Measurements from ENCODE around the gene MTMR6. TPM values are rescaled to one million over a fixed set of nuclear protein-coding genes. Genes with fewer than 3 reads are reported as not detected.

MTMR6 gene
- total RNA-seq, 4 donors from 2014 or later = 25.1 to 34.1 (median 28.5) TPM

DNA sequence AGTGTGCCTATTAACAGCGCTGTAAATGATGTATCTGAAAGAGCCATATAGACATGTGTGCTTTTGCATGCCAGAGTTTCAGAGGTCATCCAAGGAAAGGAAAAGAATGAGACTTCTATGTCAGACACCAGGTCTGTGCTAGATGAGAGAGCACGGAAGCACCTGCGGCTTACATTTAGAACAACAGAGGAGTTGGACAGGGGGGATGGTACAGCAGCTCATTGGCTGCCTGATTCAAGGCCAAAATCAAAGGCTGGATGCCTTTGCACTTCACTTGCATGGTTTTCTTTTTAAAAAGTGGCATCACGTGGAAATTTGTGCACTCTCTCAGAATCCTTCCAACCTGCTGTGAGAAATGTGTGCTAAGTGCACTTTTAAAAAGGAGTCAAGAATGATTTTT is 82.4 kb downstream of the MTMR6 start:
- intact Hi-C loops (cut with DNase I) = no loop called here
- H3K27me3 ChIP-seq = no peaks in the 10 kb centered on the region
- 41 to 56% methylated on average over 4 of the region's 4 CpGs for WGBS, 2 donors
- H3K9me3 ChIP-seq = no peaks in the 10 kb centered on the region
- TF ChIP-seq, protein P1, sequence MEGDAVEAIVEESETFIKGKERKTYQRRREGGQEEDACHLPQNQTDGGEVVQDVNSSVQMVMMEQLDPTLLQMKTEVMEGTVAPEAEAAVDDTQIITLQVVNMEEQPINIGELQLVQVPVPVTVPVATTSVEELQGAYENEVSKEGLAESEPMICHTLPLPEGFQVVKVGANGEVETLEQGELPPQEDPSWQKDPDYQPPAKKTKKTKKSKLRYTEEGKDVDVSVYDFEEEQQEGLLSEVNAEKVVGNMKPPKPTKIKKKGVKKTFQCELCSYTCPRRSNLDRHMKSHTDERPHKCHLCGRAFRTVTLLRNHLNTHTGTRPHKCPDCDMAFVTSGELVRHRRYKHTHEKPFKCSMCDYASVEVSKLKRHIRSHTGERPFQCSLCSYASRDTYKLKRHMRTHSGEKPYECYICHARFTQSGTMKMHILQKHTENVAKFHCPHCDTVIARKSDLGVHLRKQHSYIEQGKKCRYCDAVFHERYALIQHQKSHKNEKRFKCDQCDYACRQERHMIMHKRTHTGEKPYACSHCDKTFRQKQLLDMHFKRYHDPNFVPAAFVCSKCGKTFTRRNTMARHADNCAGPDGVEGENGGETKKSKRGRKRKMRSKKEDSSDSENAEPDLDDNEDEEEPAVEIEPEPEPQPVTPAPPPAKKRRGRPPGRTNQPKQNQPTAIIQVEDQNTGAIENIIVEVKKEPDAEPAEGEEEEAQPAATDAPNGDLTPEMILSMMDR (IDR thresholded peaks at IDR 0.05) = no peak
- TF ChIP-seq POLR2A (IDR thresholded peaks at IDR 0.05) = no peak
- no peak overlapping the region for H3K27ac ChIP-seq
- no peaks in the 10 kb centered on the region for H3K36me3 ChIP-seq
- no peak overlapping the region for H3K4me3 ChIP-seq (replicated peaks in 1 of 3)
- peaks cover 3 to 6% of the 10 kb centered on the region in 2 donors for H3K4me1 ChIP-seq
- DNase-seq = peak; percentile 43 to 57

DNA sequence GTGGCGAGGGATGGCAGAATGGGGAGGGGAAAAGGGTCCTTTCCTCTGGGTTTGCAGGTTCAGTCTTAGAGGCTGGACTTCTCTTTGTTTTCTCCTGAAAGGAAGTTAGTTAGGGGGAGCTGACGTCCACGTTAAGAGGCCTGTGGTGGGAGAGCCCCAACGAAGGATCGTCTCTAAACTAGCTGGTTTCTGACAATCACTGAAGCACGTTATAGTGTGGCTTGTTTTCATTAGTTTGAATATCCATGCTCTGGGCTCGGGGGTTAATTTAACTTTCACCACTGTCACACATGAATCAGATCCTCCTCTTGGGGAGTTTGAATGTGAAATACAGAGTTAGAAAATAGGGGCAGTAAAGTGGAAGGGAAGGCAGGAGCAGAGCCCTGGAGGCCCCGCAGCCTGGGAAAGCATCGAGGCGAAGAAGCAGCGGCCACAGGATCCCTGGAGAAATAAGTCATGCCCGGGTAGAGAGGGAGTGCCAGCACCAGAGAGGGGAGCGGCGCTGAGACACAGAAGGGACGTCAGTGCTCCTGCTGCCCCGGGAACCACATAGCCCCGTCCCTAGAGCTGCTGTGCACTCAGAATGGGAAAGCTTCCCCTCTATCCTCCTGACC is 84.1 kb downstream of the MTMR6 start:
- H3K27me3 ChIP-seq = no peaks in the 10 kb centered on the region
- 18 to 20% methylated on average over 17 of the region's 17 CpGs for WGBS, 2 donors
- H3K9me3 ChIP-seq = no peaks in the 10 kb centered on the region
- no peak overlapping the region for H3K27ac ChIP-seq
- peaks cover 3 to 6% of the 10 kb centered on the region in 2 donors for H3K4me1 ChIP-seq
- TF ChIP-seq, protein P1 (IDR thresholded peaks at IDR 0.05) = no peak
- TF ChIP-seq POLR2A (IDR thresholded peaks at IDR 0.05) = no peak
- peak; percentile 47 to 60 for DNase-seq
- H3K36me3 ChIP-seq = no peaks in the 10 kb centered on the region
- intact Hi-C loops (cut with DNase I) = no loop called here
- H3K4me3 ChIP-seq (replicated peaks in 1 of 3) = no peak overlapping the region

DNA sequence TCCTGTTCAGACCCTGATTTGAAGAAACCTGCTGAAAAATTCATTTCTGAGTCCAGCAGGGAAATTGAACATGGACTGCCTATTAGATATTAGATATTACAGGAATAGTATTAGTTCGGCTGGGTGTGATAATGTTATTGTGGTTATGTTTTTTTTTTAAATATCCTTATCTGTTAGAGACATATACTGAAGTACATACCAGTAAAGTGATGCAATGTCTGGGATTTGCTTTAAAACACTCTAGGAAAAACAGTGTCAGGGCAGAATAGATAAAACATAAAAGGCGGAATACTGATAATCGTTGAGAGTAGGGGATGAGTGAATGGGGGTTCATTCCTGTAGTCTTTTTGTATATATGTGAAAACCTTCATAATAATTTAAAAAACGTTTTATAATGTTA is 86.5 kb downstream of the MTMR6 start:
- H3K27ac ChIP-seq = no peak overlapping the region
- no peaks in the 10 kb centered on the region for H3K9me3 ChIP-seq
- 81 to 85% methylated on average over 4 of the region's 4 CpGs for WGBS, 2 donors
- H3K4me3 ChIP-seq (replicated peaks in 1 of 3) = no peak overlapping the region
- H3K4me1 ChIP-seq = peaks cover 3 to 6% of the 10 kb centered on the region in 2 donors
- no peak for DNase-seq
- TF ChIP-seq POLR2A (IDR thresholded peaks at IDR 0.05) = no peak
- TF ChIP-seq, protein P1 (IDR thresholded peaks at IDR 0.05) = no peak
- no peaks in the 10 kb centered on the region for H3K36me3 ChIP-seq
- intact Hi-C loops (cut with DNase I) = no loop called here
- no peaks in the 10 kb centered on the region for H3K27me3 ChIP-seq

DNA sequence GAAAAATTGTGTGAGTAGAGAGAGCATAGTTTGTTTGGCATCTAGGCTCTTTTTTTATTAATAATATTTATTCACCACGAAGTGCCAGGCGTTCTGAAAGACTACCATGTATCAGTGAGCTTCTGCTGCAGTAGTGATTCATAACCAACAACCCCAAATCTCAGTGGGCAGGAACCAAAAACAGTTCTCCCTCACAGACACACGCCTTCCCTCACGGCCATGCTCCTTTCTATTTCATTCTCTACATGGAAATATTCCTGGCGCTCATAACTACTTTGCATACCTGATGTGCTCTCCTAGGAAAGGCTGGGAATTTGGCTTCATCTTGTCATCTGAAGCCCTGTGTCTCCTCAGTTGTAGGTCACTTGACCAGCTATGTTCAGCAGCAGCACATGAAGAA is 88.6 kb downstream of the MTMR6 start:
- Histone ChIP-seq H3K4me3 (replicated peaks in 1 of 3) (no peak overlapping the region), H3K36me3 (no peaks in the 10 kb centered on the region), H3K27me3 (no peaks in the 10 kb centered on the region), H3K27ac (no peak overlapping the region), H3K4me1 (no peaks in the 10 kb centered on the region), H3K9me3 (no peaks in the 10 kb centered on the region)
- intact Hi-C loops (cut with DNase I) = no loop called here
- WGBS, 2 donors = 87 to 89% methylated on average over 5 of the region's 5 CpGs
- no peak for TF ChIP-seq POLR2A (IDR thresholded peaks at IDR 0.05)
- TF ChIP-seq, protein P1 (IDR thresholded peaks at IDR 0.05) = no peak
- no peak for DNase-seq

DNA sequence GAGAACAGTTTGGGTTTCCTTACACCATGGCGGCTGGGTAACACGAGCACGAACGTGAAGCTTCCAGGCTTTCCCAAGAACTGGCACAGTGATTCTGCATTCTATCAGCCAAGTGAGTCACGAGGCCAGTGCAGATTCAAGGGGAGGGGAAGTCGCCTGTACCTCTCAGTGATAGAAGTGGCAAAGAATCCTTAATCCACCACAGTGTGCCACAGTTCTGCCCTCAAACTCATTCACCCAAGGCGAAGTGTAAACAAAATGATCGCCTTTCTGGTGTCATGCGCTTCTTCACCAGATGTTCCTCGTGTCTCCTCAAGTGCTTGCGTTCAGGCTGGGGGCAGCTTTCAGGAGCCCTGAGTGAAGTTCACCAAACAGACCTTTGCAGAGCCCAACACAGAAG is 90.3 kb downstream of the MTMR6 start:
- intact Hi-C loops (cut with DNase I) = no loop called here
- no peaks in the 10 kb centered on the region for H3K9me3 ChIP-seq
- H3K36me3 ChIP-seq = no peaks in the 10 kb centered on the region
- H3K4me1 ChIP-seq = no peaks in the 10 kb centered on the region
- H3K27me3 ChIP-seq = no peaks in the 10 kb centered on the region
- 81% methylated on average over 9 to 11 of the region's 11 CpGs for WGBS, 2 donors
- H3K27ac ChIP-seq = no peak overlapping the region
- H3K4me3 ChIP-seq (replicated peaks in 1 of 3) = no peak overlapping the region
- TF ChIP-seq, protein P1 (IDR thresholded peaks at IDR 0.05) = no peak
- TF ChIP-seq POLR2A (IDR thresholded peaks at IDR 0.05) = no peak
- no peak for DNase-seq

Other genes starting within 250 kb of the MTMR6 start
- gene PABPC3, start 191.4 kb downstream of the MTMR6 start, total RNA-seq = under 1 TPM in 1 of 4 donors, not detected in 3; 0.13 TPM
- gene AMER2, start 115.2 kb downstream of the MTMR6 start, total RNA-seq = under 1 TPM in 2 of 4 donors, not detected in 2; under 0.01 TPM
- 100 to 1,000 TPM in 1 of 4 donors, 10 to 100 TPM in 3; 54.7 to 112 (median 83.5) TPM for gene NUP58, start 14.1 kb upstream of the MTMR6 start, total RNA-seq
- under 1 TPM; 0.13 to 0.29 (median 0.24) TPM for gene ATP8A2, start 84.5 kb upstream of the MTMR6 start, total RNA-seq

All from thyroid gland (tissue), 4 donors.